Lower leg skin (tissue), 3 donors: ENCODE data around the gene CST7.

ENCODE experiments used
- POLR2A ChIP-seq, 2 donors: fragments of 450-650 bp; IDR thresholded peaks; one replicate each; pipeline ENCODE4 v1.6.1; 2016 to 2017; ENCODE audit warnings: antibody characterized with exemption in 2 of 2, mild to moderate bottlenecking in 1 of 2, moderate library complexity in 1 of 2
- TF ChIP-seq, protein P1 (sequence below), 3 donors: fragments of 450-650 bp; IDR thresholded peaks; one replicate each; pipeline ENCODE4 v1.5.1; 2016; ENCODE audit warnings: antibody characterized with exemption in 3 of 3, mild to moderate bottlenecking in 3 of 3, moderate library complexity in 2 of 3

- no peak for TF ChIP-seq POLR2A (IDR thresholded peaks at IDR 0.05)
- TF ChIP-seq, protein P1, sequence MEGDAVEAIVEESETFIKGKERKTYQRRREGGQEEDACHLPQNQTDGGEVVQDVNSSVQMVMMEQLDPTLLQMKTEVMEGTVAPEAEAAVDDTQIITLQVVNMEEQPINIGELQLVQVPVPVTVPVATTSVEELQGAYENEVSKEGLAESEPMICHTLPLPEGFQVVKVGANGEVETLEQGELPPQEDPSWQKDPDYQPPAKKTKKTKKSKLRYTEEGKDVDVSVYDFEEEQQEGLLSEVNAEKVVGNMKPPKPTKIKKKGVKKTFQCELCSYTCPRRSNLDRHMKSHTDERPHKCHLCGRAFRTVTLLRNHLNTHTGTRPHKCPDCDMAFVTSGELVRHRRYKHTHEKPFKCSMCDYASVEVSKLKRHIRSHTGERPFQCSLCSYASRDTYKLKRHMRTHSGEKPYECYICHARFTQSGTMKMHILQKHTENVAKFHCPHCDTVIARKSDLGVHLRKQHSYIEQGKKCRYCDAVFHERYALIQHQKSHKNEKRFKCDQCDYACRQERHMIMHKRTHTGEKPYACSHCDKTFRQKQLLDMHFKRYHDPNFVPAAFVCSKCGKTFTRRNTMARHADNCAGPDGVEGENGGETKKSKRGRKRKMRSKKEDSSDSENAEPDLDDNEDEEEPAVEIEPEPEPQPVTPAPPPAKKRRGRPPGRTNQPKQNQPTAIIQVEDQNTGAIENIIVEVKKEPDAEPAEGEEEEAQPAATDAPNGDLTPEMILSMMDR (IDR thresholded peaks at IDR 0.05) = no peak
Observed at GRCh38 chr20:24970754-24971153, 21.7 kb downstream of the CST7 start.
